GM19099 (cell line): ENCODE data around the gene HSPA1B.

Source experiments
- POLR2A ChIP-seq: IDR thresholded peaks from 3 replicates; pipeline ENCODE4 v1.6.1; 2011; ENCODE audit warnings: low read depth; ENCODE audit not compliant: insufficient read length; ENCODE audit errors: extremely low read depth

HSPA1B gene

DNA sequence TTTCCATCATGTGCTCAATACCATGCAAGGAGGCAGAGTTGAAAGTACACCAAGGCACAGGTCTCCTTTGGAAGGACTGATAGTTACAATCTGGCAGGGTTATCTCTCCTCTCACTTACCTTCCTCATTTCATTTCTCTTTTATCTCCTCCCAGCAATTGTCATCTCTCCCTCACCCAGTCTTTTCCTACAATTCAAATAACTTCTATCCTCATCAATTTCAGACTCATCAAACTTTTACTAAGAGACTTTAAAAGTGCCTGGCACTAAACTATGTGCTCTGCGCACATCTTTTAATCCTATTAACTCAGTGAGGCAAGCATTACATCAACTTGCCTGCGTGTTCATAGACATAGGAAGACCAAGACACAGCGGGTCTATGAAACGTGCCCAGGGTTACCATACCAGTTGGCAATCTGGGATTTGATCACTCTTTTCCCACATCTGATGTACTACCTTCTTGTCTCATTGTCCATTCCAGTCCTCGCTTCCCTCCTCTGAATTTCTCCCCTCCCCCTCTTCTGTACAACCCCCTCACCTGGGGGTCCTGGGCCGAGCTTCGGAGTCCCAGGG, 33.2 kb upstream of the HSPA1B start:
- no peak for TF ChIP-seq POLR2A

DNA sequence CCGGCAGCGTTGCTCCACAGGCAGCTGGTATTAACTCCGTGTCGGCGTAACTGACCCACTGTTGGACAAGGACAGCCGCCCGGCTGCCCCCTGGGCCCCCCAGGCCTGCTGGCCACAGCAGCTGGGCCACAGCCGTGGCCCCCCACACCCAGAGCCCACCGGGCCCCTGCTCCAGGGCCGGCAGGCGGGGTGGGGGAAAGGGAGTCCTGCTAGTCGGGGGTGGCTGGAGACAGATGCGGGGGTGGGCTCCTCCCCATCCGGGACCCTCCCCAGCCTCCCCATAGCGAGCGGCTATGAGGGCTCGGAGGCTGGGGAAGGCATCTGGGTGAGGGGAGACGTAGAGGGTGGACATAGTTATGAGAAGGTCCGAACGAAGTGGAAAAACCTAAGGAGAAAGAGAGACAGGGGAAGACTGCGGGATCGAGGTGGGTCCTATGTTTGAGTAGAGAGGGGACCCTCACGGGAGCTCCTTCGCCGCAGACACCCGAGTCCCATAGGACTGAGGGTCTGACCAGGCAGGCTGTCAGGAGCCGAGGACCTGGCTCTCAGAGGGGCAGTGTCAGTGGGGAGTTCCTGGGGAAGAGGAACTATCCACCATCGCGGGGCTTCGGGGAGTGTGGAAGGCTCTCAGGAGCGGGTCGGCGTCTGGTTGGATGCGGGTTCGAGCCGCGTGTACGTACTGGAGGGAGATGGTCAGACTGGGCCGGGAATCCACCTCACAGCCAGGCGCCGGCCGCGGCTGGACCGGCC, 32.5 kb upstream of the HSPA1B start:
- TF ChIP-seq POLR2A = no peak

- TF ChIP-seq POLR2A = peak; percentile 67
Observed at GRCh38 chr6:31795616-31796298, 31.8 kb upstream of the HSPA1B start, which contains the start of gene VARS1. Gene VARS1 (minus strand): TSS chr6:31795752. CDS start chr6:31795217, 535 bp downstream.

DNA sequence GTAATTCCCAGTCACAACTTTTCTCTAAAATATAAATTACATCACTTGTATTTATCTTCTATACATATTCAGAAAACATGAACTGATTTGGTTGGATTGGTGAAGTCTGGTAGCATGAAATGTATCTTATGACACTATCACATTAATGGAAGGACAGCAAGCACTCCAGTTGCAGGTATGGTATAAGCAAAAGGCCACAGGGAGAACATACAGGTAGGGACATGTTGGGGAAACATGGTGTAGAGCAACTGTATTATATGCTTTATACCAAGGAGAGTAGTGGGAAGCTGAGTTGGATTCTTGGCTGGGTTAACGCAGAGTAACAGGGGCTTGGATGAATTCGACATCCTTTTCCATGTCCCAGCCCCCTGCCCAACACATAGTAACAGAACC, 30.5 kb upstream of the HSPA1B start:
- TF ChIP-seq POLR2A = no peak

GRCh38 chr6:31797588-31797987, 29.9 kb upstream of the HSPA1B start:
- no peak for TF ChIP-seq POLR2A

DNA sequence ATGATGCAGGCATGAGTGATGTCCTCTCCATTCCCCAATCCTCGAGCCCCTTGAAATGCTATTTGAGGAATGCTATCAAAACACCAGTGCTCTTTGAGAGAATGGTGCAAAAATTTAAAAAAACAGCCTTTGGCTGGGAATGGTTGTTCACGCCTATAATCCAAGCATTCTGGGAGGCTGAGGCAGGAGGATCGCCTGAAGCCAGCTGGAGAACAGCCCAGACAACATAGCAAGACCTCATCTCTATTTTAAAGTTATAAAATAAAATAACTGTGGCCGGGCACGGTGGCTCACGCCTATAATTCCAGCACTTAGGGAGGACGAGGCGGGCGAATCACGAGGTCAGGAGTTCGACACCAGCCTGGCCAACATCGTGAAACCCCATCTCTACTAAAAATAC, 27.8 kb upstream of the HSPA1B start:
- TF ChIP-seq POLR2A = no peak

DNA sequence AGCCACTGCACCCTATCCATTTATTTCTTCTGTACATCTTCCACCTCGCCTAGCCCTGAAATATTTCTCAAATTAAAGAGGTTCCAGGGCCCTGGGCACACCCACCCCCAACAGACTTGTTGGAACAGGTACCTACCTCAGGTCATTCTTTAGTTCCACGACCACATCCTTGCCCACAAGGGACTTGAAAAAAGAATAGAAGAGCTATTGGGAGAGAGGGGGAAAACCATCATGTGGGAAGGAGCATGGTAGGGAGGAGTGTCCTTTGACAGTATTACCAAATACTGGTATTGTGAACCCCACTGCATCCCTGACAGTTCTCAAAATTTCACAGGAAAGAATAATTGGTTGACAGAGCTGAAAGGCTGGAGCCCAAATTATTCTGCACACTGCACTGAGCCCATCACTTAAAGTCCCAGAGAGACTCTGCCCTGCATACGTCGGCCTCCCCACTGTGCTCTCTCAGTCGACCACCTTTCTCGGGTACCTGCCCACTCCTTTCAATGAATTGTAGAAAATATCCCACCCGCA, 21.5 kb upstream of the HSPA1B start:
- no peak for TF ChIP-seq POLR2A

DNA sequence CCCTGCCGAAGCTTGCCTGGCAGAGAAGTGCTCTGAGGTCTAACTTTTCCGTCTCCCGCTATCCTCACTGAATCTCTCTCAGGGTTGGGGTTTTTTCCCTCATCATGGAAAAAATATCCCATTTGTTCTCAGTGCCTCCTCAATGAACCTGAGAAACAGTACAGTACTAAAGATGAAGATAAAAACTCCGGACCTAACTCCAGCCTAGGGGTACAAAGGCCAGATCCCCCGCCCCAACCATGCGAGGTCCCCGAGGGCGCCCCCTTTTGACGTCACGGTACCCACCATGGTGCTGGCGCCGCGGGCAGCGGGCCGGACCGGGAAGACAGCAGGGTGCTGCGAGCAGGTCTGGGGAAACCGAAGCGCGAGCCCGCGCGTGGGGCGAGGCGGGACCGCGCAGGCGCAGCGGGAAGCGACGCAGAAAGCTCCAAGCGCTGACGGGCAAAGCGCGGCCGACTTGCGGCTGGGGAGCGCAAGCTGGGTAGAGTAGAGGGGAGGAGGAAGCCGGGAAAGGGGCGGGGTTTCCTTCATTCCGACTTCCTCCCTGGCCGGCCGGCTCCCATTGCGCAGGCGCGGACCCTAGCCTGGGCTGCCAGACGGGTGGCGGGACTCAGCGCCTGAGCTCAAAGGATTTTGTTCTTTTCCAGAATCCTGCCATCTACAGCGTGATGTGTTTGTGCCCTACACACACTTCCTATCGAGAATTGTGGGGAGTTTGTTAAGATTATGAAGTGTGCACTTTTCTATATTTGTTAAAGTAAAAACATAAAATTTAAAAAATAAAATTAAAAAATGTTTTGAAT, 20.9 kb upstream of the HSPA1B start, which contains the start of gene LSM2:
Gene LSM2 (minus strand): TSS at position 497 of the 803 bp plus-strand sequence. CDS start 209 bp downstream, at position 288.
- peak; percentile 97 for TF ChIP-seq POLR2A

DNA sequence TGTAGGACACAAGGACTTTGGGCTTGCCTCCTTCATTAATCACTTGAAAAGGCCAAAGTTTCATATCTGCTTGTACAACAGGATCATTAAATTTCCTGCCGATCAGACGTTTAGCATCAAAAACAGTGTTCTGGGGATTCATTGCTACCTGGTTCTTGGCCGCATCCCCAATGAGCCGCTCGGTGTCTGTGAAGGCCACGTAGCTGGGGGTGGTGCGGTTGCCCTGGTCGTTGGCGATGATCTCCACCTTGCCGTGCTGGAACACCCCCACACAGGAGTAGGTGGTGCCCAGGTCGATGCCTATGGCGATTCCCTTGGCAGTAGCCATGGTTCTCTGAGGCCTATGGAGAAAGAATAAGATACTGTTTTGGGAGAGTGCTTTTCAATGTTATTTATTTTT, 15.9 kb upstream of the HSPA1B start:
- no peak for TF ChIP-seq POLR2A

- TF ChIP-seq POLR2A = no peak
Observed at GRCh38 chr6:31813465-31813849, 14.1 kb upstream of the HSPA1B start.

DNA sequence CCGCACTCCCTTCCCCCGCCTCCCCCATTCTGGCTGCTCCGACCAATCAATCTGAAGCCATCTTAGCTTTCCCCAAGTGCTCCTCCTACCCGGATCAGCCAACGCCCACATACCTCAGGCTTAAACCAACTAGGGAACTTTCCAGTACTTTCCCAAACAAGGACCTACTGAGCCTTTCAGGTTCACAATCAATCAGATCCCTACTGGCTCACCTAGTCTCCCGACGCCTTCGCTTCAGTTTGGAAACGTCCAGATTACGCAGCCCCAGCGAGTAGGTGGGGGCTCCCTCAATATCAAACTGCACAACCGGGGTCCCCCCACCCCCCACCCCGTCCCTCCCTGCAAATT, 12.9 kb upstream of the HSPA1B start:
- peak; percentile 44 for TF ChIP-seq POLR2A

GRCh38 chr6:31815025-31815838, 12.3 kb upstream of the HSPA1B start, which contains the start of the genes HSPA1A and HSPA1L:
Gene HSPA1A (plus strand): TSS chr6:31815543. CDS start chr6:31815757, 214 bp downstream.
Gene HSPA1L (minus strand): TSS chr6:31815283. CDS start chr6:31811972, 3,311 bp downstream.
- peak; percentile 89 for TF ChIP-seq POLR2A

DNA sequence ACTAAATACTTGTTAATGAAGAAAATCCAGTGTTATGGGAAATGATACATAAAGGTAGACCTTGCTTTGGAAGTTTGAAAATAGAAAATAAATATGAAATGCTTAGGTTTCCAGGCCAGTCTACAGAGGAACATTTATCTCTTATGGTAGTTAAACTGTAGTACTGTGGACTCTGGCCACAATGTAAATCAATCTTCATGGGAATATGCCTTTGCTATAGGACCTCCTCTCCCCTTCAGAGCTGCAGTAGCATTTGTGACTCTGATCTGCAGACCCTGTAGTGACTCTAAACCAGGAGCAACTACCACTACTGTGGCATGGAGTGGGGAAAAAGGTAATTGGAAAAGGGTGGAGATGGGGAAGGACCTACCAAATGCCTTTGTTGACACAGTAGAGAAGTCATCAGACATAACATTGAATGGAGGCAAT, 7.7 kb upstream of the HSPA1B start:
- TF ChIP-seq POLR2A = no peak
